Measurements from ENCODE around the gene ACTG1.

Gene ACTG1

DNA sequence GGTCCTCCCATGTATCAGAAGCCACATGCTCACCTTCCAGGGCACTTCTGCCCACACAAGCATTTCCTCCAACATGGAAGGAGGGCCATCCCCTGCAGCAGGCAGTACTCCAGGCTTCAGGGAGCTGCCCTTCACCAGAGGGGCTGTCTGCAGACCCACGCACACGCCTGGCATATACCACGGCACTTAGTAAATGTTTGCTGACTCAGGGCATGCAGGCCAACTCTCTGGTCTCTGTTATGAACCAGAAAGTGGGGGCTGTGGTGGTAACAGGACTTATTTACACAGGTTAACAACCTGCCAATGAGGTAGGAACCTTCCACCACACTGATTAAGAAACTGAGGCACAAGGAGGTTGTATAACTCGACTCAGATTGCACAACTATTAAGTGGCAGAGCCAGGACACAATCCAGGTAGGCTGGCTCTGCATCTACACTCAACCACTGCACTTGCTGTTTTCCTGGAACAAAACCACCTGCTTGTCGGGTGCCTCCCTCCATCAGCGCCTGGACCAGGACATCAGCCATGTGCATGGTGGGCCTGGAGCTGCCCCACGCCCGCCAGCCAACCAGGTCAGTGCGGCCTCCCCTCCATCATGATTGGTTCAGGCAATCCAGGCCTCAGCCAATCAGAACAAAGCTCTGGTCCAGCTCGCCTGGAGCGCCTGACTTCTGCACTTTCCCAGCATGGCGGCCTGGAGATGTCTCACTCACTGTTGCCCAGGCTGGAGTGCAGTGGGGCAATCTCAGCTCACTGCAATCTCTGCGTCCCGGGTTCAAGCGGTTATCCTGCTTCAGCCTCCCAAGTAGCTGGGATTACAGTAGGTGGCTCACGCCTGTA, 19.2 kb downstream of the ACTG1 start:
- Histone ChIP-seq H3K36me3 (ENCODE audit: control insufficient read depth, insufficient read depth, low read length) (no peaks in the 10 kb centered on the region), H3K4me1 (ENCODE audit: control insufficient read depth, insufficient read depth, low read length, poor library complexity, severe bottlenecking) (peaks cover 4% of the 10 kb centered on the region), H3K27ac (ENCODE audit: insufficient read depth, low read length, poor library complexity, severe bottlenecking) (no peak overlapping the region), H3K9me3 (ENCODE audit: control insufficient read depth, low read length) (no peaks in the 10 kb centered on the region), H3K27me3 (replicated peaks; ENCODE audit: control insufficient read depth, insufficient read depth, low read length, poor library complexity, severe bottlenecking) (no peaks in the 10 kb centered on the region), H3K4me3 (ENCODE audit: insufficient read depth, low read depth, low read length, poor library complexity, severe bottlenecking) (no peak overlapping the region)
- DNase-seq = no peak

- no peak overlapping the region for H3K27ac ChIP-seq (ENCODE audit: insufficient read depth, low read length, poor library complexity, severe bottlenecking)
- H3K4me1 ChIP-seq (ENCODE audit: control insufficient read depth, insufficient read depth, low read length, poor library complexity, severe bottlenecking) = peaks cover 10% of the 10 kb centered on the region
- no peak for DNase-seq
- H3K36me3 ChIP-seq (ENCODE audit: control insufficient read depth, insufficient read depth, low read length) = no peaks in the 10 kb centered on the region
- H3K27me3 ChIP-seq (replicated peaks; ENCODE audit: control insufficient read depth, insufficient read depth, low read length, poor library complexity, severe bottlenecking) = no peaks in the 10 kb centered on the region
- no peaks in the 10 kb centered on the region for H3K9me3 ChIP-seq (ENCODE audit: control insufficient read depth, low read length)
- H3K4me3 ChIP-seq (ENCODE audit: insufficient read depth, low read depth, low read length, poor library complexity, severe bottlenecking) = no peak overlapping the region
Observed at GRCh38 chr17:81492706-81493105, 19.9 kb downstream of the ACTG1 start.

DNA sequence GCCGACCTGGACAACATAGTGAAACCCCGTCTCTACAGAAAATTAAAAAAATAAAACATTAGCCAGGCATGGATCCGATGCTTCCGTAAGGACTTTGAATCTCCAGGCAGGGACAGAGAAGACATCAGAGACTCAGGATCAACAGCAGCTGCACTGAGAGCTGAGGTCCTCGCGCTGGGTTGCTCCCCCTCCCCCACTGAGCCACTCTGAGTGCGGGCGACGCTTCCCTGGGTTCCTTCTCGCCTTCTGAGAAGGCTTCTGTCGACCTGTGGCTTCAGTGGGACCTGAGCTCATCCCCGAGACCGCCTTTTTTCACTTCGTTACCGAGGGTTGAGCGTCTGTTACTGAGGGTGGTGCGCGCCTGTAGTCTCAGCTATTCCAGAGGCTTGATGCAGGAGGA, 20.4 kb downstream of the ACTG1 start:
- Histone ChIP-seq H3K4me3 (ENCODE audit: insufficient read depth, low read depth, low read length, poor library complexity, severe bottlenecking) (no peak overlapping the region), H3K9me3 (ENCODE audit: control insufficient read depth, low read length) (no peaks in the 10 kb centered on the region), H3K4me1 (ENCODE audit: control insufficient read depth, insufficient read depth, low read length, poor library complexity, severe bottlenecking) (peaks cover 14% of the 10 kb centered on the region), H3K27me3 (replicated peaks; ENCODE audit: control insufficient read depth, insufficient read depth, low read length, poor library complexity, severe bottlenecking) (no peaks in the 10 kb centered on the region), H3K36me3 (ENCODE audit: control insufficient read depth, insufficient read depth, low read length) (no peaks in the 10 kb centered on the region), H3K27ac (ENCODE audit: insufficient read depth, low read length, poor library complexity, severe bottlenecking) (no peak overlapping the region)
- no peak for DNase-seq

DNA sequence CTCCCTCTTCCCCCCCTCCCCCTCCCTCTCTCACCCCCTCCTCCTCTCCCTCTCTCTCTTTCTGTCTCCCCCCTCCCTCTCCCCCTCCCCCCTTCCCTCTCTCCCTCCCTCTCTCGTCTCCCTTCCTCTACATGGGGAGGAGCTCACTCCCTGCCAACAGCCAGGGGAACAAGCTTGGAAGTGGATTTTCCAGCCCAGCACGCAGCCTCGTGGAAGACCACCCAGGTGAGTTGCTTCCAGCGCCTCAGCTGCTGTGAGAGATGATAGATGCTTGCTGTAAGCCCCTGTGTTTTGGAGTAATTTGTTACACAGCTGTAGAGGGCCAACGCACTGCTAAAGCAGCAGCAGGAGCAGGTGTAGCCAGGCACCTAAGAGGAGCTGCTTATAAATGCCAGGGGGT, 20.8 kb downstream of the ACTG1 start:
- H3K9me3 ChIP-seq (ENCODE audit: control insufficient read depth, low read length) = no peaks in the 10 kb centered on the region
- H3K27ac ChIP-seq (ENCODE audit: insufficient read depth, low read length, poor library complexity, severe bottlenecking) = no peak overlapping the region
- peaks cover 14% of the 10 kb centered on the region for H3K4me1 ChIP-seq (ENCODE audit: control insufficient read depth, insufficient read depth, low read length, poor library complexity, severe bottlenecking)
- H3K27me3 ChIP-seq (replicated peaks; ENCODE audit: control insufficient read depth, insufficient read depth, low read length, poor library complexity, severe bottlenecking) = no peaks in the 10 kb centered on the region
- H3K4me3 ChIP-seq (ENCODE audit: insufficient read depth, low read depth, low read length, poor library complexity, severe bottlenecking) = no peak overlapping the region
- no peak for DNase-seq
- no peaks in the 10 kb centered on the region for H3K36me3 ChIP-seq (ENCODE audit: control insufficient read depth, insufficient read depth, low read length)

DNA sequence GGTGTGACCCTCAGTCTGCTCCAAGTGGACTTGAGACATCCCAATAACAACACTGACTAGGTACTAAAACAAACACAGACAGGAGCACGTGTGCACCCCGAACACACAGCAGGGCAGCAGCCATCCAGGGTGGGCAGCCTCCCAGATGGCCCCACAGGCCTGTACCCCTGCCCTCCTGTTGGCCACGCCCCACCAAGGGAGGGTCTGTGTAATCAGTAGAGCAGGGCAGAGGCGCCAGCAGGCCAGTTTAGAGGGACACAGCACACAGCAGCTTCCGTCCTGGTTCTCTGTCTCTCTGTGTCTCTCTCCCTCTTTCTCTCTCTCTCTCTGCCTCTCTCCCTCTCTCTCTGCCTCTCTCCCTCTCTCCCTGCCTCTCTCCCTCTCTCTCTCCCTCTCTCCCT, 21.4 kb downstream of the ACTG1 start:
- no peaks in the 10 kb centered on the region for H3K27me3 ChIP-seq (replicated peaks; ENCODE audit: control insufficient read depth, insufficient read depth, low read length, poor library complexity, severe bottlenecking)
- H3K36me3 ChIP-seq (ENCODE audit: control insufficient read depth, insufficient read depth, low read length) = no peaks in the 10 kb centered on the region
- no peak overlapping the region for H3K27ac ChIP-seq (ENCODE audit: insufficient read depth, low read length, poor library complexity, severe bottlenecking)
- DNase-seq = no peak
- no peak overlapping the region for H3K4me3 ChIP-seq (ENCODE audit: insufficient read depth, low read depth, low read length, poor library complexity, severe bottlenecking)
- H3K4me1 ChIP-seq (ENCODE audit: control insufficient read depth, insufficient read depth, low read length, poor library complexity, severe bottlenecking) = peaks cover 14% of the 10 kb centered on the region
- H3K9me3 ChIP-seq (ENCODE audit: control insufficient read depth, low read length) = no peaks in the 10 kb centered on the region

- Histone ChIP-seq H3K36me3 (ENCODE audit: control insufficient read depth, insufficient read depth, low read length) (no peaks in the 10 kb centered on the region), H3K27me3 (replicated peaks; ENCODE audit: control insufficient read depth, insufficient read depth, low read length, poor library complexity, severe bottlenecking) (no peaks in the 10 kb centered on the region), H3K9me3 (ENCODE audit: control insufficient read depth, low read length) (no peaks in the 10 kb centered on the region), H3K4me1 (ENCODE audit: control insufficient read depth, insufficient read depth, low read length, poor library complexity, severe bottlenecking) (peaks cover 14% of the 10 kb centered on the region), H3K27ac (ENCODE audit: insufficient read depth, low read length, poor library complexity, severe bottlenecking) (no peak overlapping the region), H3K4me3 (ENCODE audit: insufficient read depth, low read depth, low read length, poor library complexity, severe bottlenecking) (no peak overlapping the region)
- DNase-seq = no peak
Observed at GRCh38 chr17:81489998-81490992, 22.3 kb downstream of the ACTG1 start.

GRCh38 chr17:81489012-81489997, 23.3 kb downstream of the ACTG1 start:
- H3K27me3 ChIP-seq (replicated peaks; ENCODE audit: control insufficient read depth, insufficient read depth, low read length, poor library complexity, severe bottlenecking) = no peaks in the 10 kb centered on the region
- peaks cover 20% of the 10 kb centered on the region for H3K4me1 ChIP-seq (ENCODE audit: control insufficient read depth, insufficient read depth, low read length, poor library complexity, severe bottlenecking)
- no peaks in the 10 kb centered on the region for H3K36me3 ChIP-seq (ENCODE audit: control insufficient read depth, insufficient read depth, low read length)
- no peak overlapping the region for H3K4me3 ChIP-seq (ENCODE audit: insufficient read depth, low read depth, low read length, poor library complexity, severe bottlenecking)
- no peak overlapping the region for H3K27ac ChIP-seq (ENCODE audit: insufficient read depth, low read length, poor library complexity, severe bottlenecking)
- no peaks in the 10 kb centered on the region for H3K9me3 ChIP-seq (ENCODE audit: control insufficient read depth, low read length)
- DNase-seq = no peak

GRCh38 chr17:81488276-81488860, 24.2 kb downstream of the ACTG1 start:
- H3K4me3 ChIP-seq (ENCODE audit: insufficient read depth, low read depth, low read length, poor library complexity, severe bottlenecking) = peak overlapping the region; percentile 55
- peaks cover 29% of the 10 kb centered on the region for H3K4me1 ChIP-seq (ENCODE audit: control insufficient read depth, insufficient read depth, low read length, poor library complexity, severe bottlenecking)
- no peak for DNase-seq
- H3K27ac ChIP-seq (ENCODE audit: insufficient read depth, low read length, poor library complexity, severe bottlenecking) = peak overlapping the region; percentile 48
- no peaks in the 10 kb centered on the region for H3K9me3 ChIP-seq (ENCODE audit: control insufficient read depth, low read length)
- H3K27me3 ChIP-seq (replicated peaks; ENCODE audit: control insufficient read depth, insufficient read depth, low read length, poor library complexity, severe bottlenecking) = no peaks in the 10 kb centered on the region
- H3K36me3 ChIP-seq (ENCODE audit: control insufficient read depth, insufficient read depth, low read length) = no peaks in the 10 kb centered on the region
